Raji (cell line): ENCODE measurements around the gene OR8K1.

Source experiments
- POLR2A ChIP-seq: IDR thresholded peaks from 2 replicates; pipeline ENCODE4 v1.6.1; 2011; ENCODE audit warnings: low read depth, low read length, control low read depth; ENCODE audit not compliant: insufficient read depth

Gene OR8K1

DNA sequence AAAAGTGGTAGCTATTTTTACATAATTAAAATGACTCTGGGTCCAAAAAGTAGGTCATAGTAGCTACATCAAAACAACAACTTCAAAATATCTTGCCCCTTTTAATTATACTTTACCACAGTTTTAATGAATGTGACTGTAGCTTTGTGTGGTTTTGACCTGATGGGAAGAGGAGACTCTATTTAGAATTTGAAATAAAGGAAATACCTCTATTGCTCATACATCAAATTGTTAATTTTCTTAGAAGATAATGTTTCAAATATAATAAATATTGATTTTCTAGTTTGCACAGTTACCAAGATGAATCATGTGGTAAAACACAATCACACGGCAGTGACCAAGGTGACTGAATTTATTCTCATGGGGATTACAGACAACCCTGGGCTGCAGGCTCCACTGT lies at the start of gene OR8K1:
Gene OR8K1 (plus strand): TSS at position 301 of the 400 bp plus-strand sequence. CDS start 0 bp downstream, at position 301.
- no peak for TF ChIP-seq POLR2A

- TF ChIP-seq POLR2A, result no peak
These were observed 48.9 kb upstream of the OR8K1 start for GRCh38 chr11:56296898-56297297.

GRCh38 chr11:56307836-56308235 lies 38.0 kb upstream of the OR8K1 start:
- TF ChIP-seq POLR2A, result no peak

DNA sequence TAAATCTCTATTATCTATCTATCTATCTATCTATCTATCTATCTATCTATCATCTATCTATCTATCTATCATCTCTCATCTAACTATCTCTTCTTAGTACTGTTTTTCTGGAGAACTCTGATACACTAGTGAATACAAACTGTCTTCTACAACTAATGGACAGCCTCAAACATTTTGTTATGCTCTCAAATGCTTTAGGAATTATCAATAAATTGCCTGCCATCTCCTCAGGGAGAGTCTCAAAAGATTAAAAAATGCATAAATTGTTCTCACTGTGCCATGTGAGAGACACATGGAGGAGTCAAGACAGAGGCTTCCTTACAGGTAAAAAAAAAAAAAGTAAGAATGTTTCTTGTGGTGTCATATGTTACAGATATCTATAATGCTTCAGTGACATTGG lies 31.0 kb upstream of the OR8K1 start, which contains the start of gene OR8K3:
Gene OR8K3 (plus strand): TSS at position 301 of the 400 bp plus-strand sequence. CDS start 3,163 bp downstream, outside the sequence.
- TF ChIP-seq POLR2A, result no peak

DNA sequence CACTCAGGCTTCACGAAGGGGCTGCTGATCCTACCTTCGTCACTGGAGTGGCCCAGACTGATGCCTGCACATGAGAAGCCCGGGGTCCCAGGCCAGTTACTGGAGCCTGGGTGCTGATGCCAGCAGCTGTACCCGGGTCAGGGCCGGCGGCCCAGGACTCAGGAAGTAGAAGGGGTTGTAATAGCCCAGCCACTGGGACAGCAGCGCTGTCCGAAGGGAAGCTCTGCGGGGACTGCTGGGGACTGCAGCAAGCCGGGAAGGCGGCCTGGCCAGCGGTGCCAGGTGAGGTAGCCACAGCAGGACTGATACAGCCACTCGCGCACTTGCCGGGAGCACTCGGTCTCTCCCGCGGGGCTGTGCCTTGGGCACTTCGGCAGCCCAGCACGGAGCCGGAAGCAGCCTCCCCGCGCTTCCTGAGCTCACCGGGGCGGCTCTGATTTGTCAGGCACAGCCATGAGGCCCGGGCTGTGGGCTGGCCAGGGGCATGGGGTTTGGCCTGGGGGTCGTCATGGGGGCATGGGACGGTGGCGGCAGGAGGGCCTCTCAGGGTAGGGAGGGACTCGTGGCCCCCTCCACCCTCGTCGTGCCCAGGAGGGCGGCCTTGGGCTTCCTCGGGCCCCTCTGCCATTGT lies 13.9 kb upstream of the OR8K1 start:
- TF ChIP-seq POLR2A, result no peak

DNA sequence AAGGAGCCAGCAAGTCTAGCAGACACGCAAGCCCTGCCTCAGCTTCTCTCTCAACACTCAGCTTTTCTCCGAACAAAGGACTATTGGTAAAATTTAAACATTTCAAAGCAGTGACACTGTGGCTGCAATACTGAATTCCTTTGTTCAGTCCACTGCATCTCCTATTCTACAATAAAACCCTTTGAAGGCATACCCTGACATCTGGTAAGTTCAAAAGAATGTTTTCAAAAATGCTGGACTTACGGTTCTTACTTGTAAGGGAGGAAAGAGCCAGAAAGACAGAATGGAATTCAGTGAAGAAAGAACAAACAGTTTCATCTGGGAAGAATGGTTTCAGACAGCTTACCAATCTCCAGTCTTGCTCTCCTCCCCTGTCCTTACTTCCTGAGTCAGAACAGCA lies 12.7 kb upstream of the OR8K1 start:
- no peak for TF ChIP-seq POLR2A

GRCh38 chr11:56340289-56340688 lies 5.5 kb upstream of the OR8K1 start:
- TF ChIP-seq POLR2A, result no peak

- TF ChIP-seq POLR2A, result no peak
These were observed 8.2 kb downstream of the OR8K1 start, which contains the start of gene OR8J1 for GRCh38 chr11:56353991-56354390. Gene OR8J1 (plus strand): TSS chr11:56354291. CDS start chr11:56360247, 5,956 bp downstream.

DNA sequence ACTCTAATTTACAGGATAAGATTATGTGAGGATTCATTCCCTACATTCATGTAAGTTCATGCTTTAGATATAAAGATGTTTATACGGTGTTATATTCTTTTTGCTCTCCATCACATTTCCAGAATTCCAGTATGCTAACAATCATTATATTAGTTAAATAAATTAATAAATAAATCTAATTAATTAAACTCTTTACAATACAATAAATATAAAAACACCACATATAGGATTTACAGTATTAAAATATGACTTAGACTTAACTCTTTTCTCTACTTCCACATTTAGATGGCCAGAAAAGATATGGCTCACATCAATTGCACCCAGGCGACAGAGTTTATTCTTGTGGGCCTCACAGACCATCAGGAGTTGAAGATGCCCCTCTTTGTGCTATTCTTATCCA lies 29.5 kb downstream of the OR8K1 start, which contains the start of gene OR8U1:
Gene OR8U1 (plus strand): TSS at position 301 of the 400 bp plus-strand sequence. CDS start 0 bp downstream, at position 301.
- no peak for TF ChIP-seq POLR2A

DNA sequence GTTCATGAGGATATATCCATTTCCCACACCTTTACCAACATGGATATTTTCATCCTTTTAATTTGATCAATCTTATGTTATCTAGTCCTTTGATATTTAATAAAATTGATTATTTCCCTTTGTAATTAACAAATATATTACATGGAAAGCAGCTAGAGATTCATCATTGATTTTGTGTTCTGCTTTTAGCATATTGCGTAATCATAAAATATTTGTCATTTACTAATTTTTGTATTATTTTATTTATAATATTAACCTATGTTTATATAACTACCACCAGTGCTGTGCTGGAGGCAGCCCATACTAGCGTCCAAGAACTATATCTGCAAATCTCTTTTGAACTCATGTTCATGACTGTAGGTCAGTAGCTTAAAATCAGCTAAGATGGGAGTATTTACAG lies 34.3 kb downstream of the OR8K1 start:
- TF ChIP-seq POLR2A, result no peak

GRCh38 chr11:56394381-56394780 lies 48.5 kb downstream of the OR8K1 start:
- no peak for TF ChIP-seq POLR2A

DNA sequence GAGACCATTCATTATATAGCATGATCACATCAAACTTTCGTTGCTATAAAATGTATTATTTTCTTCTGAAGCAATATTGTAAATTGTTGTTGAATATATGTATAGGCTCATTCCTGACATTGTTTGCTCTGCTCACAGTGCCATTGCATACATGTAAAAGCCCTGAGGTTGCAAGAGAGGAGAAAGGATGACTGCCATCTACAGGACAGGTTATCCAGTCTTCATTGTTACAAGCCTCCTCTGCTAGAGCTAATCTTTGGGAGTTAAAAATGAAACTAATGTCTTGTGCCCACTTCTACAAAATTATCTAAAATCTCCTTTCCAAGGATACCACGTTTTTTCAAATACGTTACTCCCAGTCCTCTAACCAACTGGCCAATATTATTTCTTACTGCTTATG lies 50.2 kb downstream of the OR8K1 start:
- TF ChIP-seq POLR2A, result no peak
